ENCODE results near the gene LRBA. TPM values are rescaled to one million over a fixed set of nuclear protein-coding genes. Genes with fewer than 3 reads are reported as not detected.

Gene LRBA
- total RNA-seq, 4 donors from 2014 or later = 28.0 to 51.5 (median 30.9) TPM

- TF ChIP-seq, protein P1, sequence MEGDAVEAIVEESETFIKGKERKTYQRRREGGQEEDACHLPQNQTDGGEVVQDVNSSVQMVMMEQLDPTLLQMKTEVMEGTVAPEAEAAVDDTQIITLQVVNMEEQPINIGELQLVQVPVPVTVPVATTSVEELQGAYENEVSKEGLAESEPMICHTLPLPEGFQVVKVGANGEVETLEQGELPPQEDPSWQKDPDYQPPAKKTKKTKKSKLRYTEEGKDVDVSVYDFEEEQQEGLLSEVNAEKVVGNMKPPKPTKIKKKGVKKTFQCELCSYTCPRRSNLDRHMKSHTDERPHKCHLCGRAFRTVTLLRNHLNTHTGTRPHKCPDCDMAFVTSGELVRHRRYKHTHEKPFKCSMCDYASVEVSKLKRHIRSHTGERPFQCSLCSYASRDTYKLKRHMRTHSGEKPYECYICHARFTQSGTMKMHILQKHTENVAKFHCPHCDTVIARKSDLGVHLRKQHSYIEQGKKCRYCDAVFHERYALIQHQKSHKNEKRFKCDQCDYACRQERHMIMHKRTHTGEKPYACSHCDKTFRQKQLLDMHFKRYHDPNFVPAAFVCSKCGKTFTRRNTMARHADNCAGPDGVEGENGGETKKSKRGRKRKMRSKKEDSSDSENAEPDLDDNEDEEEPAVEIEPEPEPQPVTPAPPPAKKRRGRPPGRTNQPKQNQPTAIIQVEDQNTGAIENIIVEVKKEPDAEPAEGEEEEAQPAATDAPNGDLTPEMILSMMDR (IDR thresholded peaks at IDR 0.05) = no peak
- DNase-seq (ENCODE audit: low spot score) (no peak), ATAC-seq (ENCODE audit: low FRiP score) (no peak)
Observed at GRCh38 chr4:150325872-150326271, 689.2 kb downstream of the LRBA start.

GRCh38 chr4:150323406-150324325, 691.4 kb downstream of the LRBA start:
- ATAC-seq (ENCODE audit: low FRiP score) = no peak
- no peak for DNase-seq (ENCODE audit: low spot score)
- TF ChIP-seq, protein P1 (IDR thresholded peaks at IDR 0.05) = no peak

DNA sequence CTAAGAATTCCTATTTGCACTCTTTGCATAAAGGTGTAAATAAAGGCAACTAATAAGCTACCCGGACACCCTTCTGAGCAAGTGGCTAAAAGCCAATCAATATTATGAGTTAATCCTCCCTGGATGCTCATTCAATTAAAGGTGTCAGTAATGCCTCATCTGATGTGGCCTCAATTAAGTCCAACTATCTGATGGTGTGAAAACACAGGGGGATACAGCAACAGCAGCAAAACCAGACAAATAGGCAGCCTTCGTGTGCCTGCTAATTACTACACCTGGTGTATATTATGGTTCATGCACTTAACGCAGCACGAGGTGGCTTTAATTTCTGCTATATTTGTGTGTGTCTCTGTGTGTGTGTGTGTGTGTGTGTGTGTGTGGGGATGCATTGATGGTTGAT, 692.4 kb downstream of the LRBA start:
- TF ChIP-seq, protein P1 (IDR thresholded peaks at IDR 0.05) = no peak
- ATAC-seq (ENCODE audit: low FRiP score) (no peak), DNase-seq (ENCODE audit: low spot score) (no peak)

- TF ChIP-seq, protein P1 (IDR thresholded peaks at IDR 0.05) = no peak
- ATAC-seq (ENCODE audit: low FRiP score) (no peak), DNase-seq (ENCODE audit: low spot score) (no peak)
Observed at GRCh38 chr4:150321113-150321512, 694.0 kb downstream of the LRBA start.

DNA sequence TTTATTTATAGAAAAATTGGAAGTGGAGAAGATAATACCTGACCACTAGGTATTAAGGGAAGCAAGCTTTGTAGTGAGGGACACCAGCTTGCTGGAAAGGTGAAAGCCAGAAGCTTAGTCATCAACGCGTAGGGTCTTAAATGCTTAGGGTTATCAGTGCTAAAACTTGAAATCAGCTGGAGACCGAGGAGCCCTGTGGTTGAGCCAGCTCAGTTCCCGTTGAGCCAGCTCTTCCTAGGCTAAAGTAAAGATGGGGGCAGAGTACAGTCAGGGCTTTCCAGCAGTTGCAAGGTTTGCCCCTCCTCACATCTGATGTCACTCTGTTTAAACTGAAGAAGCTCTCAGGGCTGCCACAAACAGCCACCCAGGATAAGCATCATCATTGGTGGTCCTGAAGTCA, 696.1 kb downstream of the LRBA start:
- DNase-seq (ENCODE audit: low spot score) (no peak), ATAC-seq (ENCODE audit: low FRiP score) (no peak)
- TF ChIP-seq, protein P1 (IDR thresholded peaks at IDR 0.05) = no peak

DNA sequence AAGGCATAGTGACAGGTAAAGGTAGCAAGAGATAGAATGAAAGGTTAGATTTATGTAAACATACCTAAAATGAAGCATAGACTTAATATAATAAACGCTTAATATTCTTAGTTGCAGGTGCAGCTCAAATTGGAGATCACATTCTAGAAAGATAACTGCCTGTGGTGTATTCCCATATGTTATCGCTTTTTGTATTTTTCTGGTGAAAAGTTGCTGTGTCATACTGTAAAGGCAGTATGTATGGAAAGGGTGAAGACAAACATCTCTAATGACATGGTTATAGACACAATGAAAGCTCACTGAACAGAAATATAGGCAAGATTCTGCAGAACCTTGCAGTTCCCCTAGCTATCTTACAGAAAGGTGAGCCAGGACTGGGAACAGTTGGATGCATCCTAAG, 696.6 kb downstream of the LRBA start:
- TF ChIP-seq, protein P1 (IDR thresholded peaks at IDR 0.05) = no peak
- ATAC-seq (ENCODE audit: low FRiP score) = no peak

More for the DNA sequence above, 696.6 kb downstream of the LRBA start:
- DNase-seq (ENCODE audit: low spot score) = no peak
